Measurements from ENCODE around the gene SUGCT.

GRCh38 chr7:40490603-40490924, 355.8 kb downstream of the SUGCT start:
- TF ChIP-seq, protein P1, sequence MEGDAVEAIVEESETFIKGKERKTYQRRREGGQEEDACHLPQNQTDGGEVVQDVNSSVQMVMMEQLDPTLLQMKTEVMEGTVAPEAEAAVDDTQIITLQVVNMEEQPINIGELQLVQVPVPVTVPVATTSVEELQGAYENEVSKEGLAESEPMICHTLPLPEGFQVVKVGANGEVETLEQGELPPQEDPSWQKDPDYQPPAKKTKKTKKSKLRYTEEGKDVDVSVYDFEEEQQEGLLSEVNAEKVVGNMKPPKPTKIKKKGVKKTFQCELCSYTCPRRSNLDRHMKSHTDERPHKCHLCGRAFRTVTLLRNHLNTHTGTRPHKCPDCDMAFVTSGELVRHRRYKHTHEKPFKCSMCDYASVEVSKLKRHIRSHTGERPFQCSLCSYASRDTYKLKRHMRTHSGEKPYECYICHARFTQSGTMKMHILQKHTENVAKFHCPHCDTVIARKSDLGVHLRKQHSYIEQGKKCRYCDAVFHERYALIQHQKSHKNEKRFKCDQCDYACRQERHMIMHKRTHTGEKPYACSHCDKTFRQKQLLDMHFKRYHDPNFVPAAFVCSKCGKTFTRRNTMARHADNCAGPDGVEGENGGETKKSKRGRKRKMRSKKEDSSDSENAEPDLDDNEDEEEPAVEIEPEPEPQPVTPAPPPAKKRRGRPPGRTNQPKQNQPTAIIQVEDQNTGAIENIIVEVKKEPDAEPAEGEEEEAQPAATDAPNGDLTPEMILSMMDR (IDR thresholded peaks at IDR 0.05; ENCODE audit: low read depth, low read length) = no peak
- TF ChIP-seq POLR2A (IDR thresholded peaks at IDR 0.05; ENCODE audit: extremely low read depth, insufficient read length) (no peak), MAX (IDR thresholded peaks at IDR 0.05; ENCODE audit: low read depth, low read length) (no peak)
